ENCODE data around the gene JMJD1C. TPM values are rescaled to one million over a fixed set of nuclear protein-coding genes. Genes with fewer than 3 reads are reported as not detected.

JMJD1C gene
- total RNA-seq, 1 experiment from 2014 or later = 139 TPM

GRCh38 chr10:63452524-63452923 is 13.3 kb downstream of the JMJD1C start:
- Histone ChIP-seq H3K9me2 (replicated peaks; ENCODE audit: low read length) (no peaks in the 10 kb centered on the region), H3K4me2 (ENCODE audit: low read length) (no peak overlapping the region), H3K27ac (ENCODE audit: low read length) (no peak overlapping the region), H3K9ac (ENCODE audit: low read length) (no peak overlapping the region), H3K4me3 (ENCODE audit: low read length) (no peak overlapping the region), H3K27me3 (ENCODE audit: low read length) (no peaks in the 10 kb centered on the region), H3K79me2 (ENCODE audit: low read length) (peaks cover 91% of the 10 kb centered on the region), H3K36me3 (ENCODE audit: low read depth, low read length) (peaks cover 7% of the 10 kb centered on the region; the same call in 1 of the 2 replicates), H3K4me1 (ENCODE audit: insufficient read depth, low read length) (no peaks in the 10 kb centered on the region), H3K9me3 (ENCODE audit: low read length) (no peaks in the 10 kb centered on the region), H3F3A (ENCODE audit: low read length, unreplicated experiment) (no peaks in the 10 kb centered on the region), H2AFZ (ENCODE audit: low read length) (no peak overlapping the region), H4K20me1 (ENCODE audit: low read length) (peaks cover 13% of the 10 kb centered on the region; the same call in 1 of the 2 replicates)
- ChIA-PET POLR2A (ENCODE audit: unreplicated experiment) (no interaction called here), CTCF (no interaction called here)
- BruUV-seq (replicated peaks) = no TSS peak
- TF ChIP-seq EZH2 (IDR thresholded peaks at IDR 0.05; ENCODE audit: low read length, unreplicated experiment) (no peak), EZH2phosphoT487 (IDR thresholded peaks at IDR 0.05; ENCODE audit: borderline replicate concordance, low read length) (no peak), CTCF (conservative IDR thresholded peaks at IDR 0.05; ENCODE audit: low read depth, low read length) (no peak)
- DNase-seq (no peak), ATAC-seq (no peak)
- intact Hi-C loops (cut with micrococcal nuclease) = no loop called here

- no TSS peak for BruUV-seq (replicated peaks)
- Histone ChIP-seq H3K9me3 (ENCODE audit: low read length) (no peaks in the 10 kb centered on the region), H3K36me3 (ENCODE audit: low read depth, low read length) (no peaks in the 10 kb centered on the region; the same call in 1 of the 2 replicates), H3K4me3 (ENCODE audit: low read length) (no peak overlapping the region), H4K20me1 (ENCODE audit: low read length) (peaks cover 16% of the 10 kb centered on the region), H3K4me1 (ENCODE audit: insufficient read depth, low read length) (peaks cover 4% of the 10 kb centered on the region), H3F3A (ENCODE audit: low read length, unreplicated experiment) (no peaks in the 10 kb centered on the region), H3K27me3 (ENCODE audit: low read length) (no peaks in the 10 kb centered on the region), H3K79me2 (ENCODE audit: low read length) (peaks cover 88% of the 10 kb centered on the region), H3K4me2 (ENCODE audit: low read length) (no peak overlapping the region), H2AFZ (ENCODE audit: low read length) (no peak overlapping the region), H3K27ac (ENCODE audit: low read length) (no peak overlapping the region), H3K9me2 (replicated peaks; ENCODE audit: low read length) (no peaks in the 10 kb centered on the region), H3K9ac (ENCODE audit: low read length) (no peak overlapping the region)
- no peak for DNase-seq
- ATAC-seq = no peak
- ChIA-PET CTCF (no interaction called here), POLR2A (ENCODE audit: unreplicated experiment) (interaction anchor here (0.7 kb wide), 1 partner anchor 197 kb away, joined by 8 read pairs; no protein-coding TSS in a partner anchor)
- intact Hi-C loops (cut with micrococcal nuclease) = no loop called here
- TF ChIP-seq CTCF (conservative IDR thresholded peaks at IDR 0.05; ENCODE audit: low read depth, low read length) (no peak), EZH2 (IDR thresholded peaks at IDR 0.05; ENCODE audit: low read length, unreplicated experiment) (no peak), EZH2phosphoT487 (IDR thresholded peaks at IDR 0.05; ENCODE audit: borderline replicate concordance, low read length) (no peak)
Observed at GRCh38 chr10:63446716-63447440, 18.9 kb downstream of the JMJD1C start.

- H3K4me2 ChIP-seq (ENCODE audit: low read length) = no peak overlapping the region
- H3K9me2 ChIP-seq (replicated peaks; ENCODE audit: low read length) = no peaks in the 10 kb centered on the region
- ChIA-PET CTCF (no interaction called here), POLR2A (ENCODE audit: unreplicated experiment) (no interaction called here)
- no peaks in the 10 kb centered on the region for H3K27me3 ChIP-seq (ENCODE audit: low read length)
- peaks cover 91% of the 10 kb centered on the region for H3K79me2 ChIP-seq (ENCODE audit: low read length)
- TF ChIP-seq CTCF (conservative IDR thresholded peaks at IDR 0.05; ENCODE audit: low read depth, low read length) (no peak), EZH2phosphoT487 (IDR thresholded peaks at IDR 0.05; ENCODE audit: borderline replicate concordance, low read length) (no peak), EZH2 (IDR thresholded peaks at IDR 0.05; ENCODE audit: low read length, unreplicated experiment) (no peak)
- no peak overlapping the region for H2AFZ ChIP-seq (ENCODE audit: low read length)
- intact Hi-C loops (cut with micrococcal nuclease) = no loop called here
- H3K4me3 ChIP-seq (ENCODE audit: low read length) = no peak overlapping the region
- no peaks in the 10 kb centered on the region for H3K36me3 ChIP-seq (ENCODE audit: low read depth, low read length)
- no peak for DNase-seq
- H3K9me3 ChIP-seq (ENCODE audit: low read length) = no peaks in the 10 kb centered on the region
- no peak overlapping the region for H3K27ac ChIP-seq (ENCODE audit: low read length)
- peaks cover 42% of the 10 kb centered on the region for H4K20me1 ChIP-seq (ENCODE audit: low read length)
- H3K4me1 ChIP-seq (ENCODE audit: insufficient read depth, low read length) = peaks cover 5% of the 10 kb centered on the region; the same call in 1 of the 2 replicates
- no peak for ATAC-seq
- H3F3A ChIP-seq (ENCODE audit: low read length, unreplicated experiment) = no peaks in the 10 kb centered on the region
- BruUV-seq (replicated peaks) = no TSS peak
- no peak overlapping the region for H3K9ac ChIP-seq (ENCODE audit: low read length)
Observed at GRCh38 chr10:63441404-63441803, 24.4 kb downstream of the JMJD1C start.

All from PC-3 (cell line).